GM19468 (cell line): ENCODE results near the gene IQSEC3.

Experiments used
- ATAC-seq: cut with Tn5 transposase; IDR thresholded peaks from one replicate; pipeline ENCODE4 v1.9.1; 2021; ENCODE audit warnings: mild to moderate bottlenecking, moderate library complexity, moderate number of reproducible peaks; ENCODE audit not compliant: unreplicated experiment; ENCODE audit errors: extremely low read depth

The IQSEC3 gene

GRCh38 chr12:188910-189621, 122.5 kb downstream of the IQSEC3 start:
- ATAC-seq: no peak

DNA sequence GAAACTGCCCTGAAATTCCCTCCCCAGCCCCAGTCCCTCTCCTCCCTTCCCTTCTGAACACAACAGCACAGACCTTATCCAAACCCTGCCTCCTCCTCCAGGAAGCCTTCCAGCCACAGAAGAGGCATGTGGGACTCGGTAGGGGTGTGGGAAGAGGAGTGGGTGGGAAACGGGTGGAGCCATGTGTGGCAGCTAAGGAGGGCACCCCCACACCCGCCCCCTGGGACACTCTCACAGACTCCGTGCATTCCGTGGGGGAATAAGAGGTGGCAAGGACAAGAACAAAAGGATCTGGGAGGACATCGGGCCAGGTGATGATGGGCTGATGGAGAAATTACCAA, 123.0 kb downstream of the IQSEC3 start:
- no peak for ATAC-seq

DNA sequence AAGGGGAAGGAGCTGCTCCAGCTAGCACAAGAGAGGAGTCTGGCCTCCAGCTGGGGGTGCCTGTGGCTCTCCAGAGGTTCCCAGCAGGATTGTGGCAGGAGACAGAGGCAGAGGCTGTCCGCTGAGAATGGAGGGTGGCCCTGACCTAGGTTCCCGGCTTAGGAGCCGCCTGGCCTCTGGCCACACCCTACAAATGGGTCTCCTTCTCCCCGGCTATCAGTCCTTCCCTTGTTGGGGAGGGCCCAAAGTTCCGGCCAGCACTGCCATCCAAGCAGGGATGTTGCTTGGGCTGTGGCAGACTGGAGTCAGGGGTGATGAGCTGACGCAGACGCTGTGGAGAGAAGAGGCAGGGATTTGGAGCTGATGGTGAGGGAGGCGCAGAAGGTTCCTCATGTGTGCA, 124.3 kb downstream of the IQSEC3 start:
- ATAC-seq: no peak

- ATAC-seq: no peak
Observed at GRCh38 chr12:191541-191940, 125.0 kb downstream of the IQSEC3 start.

- no peak for ATAC-seq
Observed at GRCh38 chr12:193261-193660, 126.7 kb downstream of the IQSEC3 start.

DNA sequence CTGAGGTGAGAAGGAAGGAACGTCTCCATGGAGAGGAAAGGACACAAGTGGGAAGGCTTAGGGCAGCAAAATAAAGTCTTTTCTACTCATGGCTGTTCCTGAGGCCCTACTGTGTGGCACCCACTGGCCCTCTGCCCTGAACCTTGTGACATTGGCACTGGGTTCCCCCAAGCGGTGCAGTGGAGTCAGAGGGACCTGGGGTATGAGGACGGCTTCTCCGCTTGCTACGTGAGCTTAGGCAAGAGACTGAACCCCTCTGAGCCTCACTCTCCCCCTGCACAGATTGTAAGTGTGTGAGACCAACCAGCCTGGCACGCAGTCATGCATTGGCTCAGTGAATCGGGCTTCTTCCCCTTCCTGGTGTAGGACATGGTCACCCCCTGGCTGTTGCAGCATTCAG, 127.7 kb downstream of the IQSEC3 start:
- ATAC-seq: no peak

- ATAC-seq: no peak
Observed at GRCh38 chr12:195156-195555, 128.6 kb downstream of the IQSEC3 start.

GRCh38 chr12:195951-196350, 129.4 kb downstream of the IQSEC3 start:
- ATAC-seq: no peak

GRCh38 chr12:196436-196835, 129.9 kb downstream of the IQSEC3 start:
- ATAC-seq: no peak

DNA sequence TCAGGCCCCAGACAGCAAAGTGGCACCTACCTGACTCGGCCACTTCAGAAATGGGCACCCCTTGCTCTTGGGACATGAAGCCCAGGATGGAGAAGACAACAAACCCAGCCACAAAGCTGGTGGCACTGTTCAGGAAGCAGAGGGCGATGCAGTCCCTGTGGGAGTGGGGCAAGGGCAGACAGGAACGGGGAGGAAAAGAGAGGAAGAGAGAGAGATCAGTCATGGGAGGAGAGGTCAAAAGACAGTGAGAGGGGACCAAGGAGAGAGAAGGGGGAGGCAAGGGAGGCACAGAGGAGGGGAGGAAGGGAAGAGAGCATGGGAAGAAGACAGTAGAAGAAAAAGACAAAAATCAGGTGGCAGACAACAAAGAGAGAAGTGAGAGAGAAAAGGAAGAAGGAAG, 130.8 kb downstream of the IQSEC3 start:
- ATAC-seq: no peak

GRCh38 chr12:197911-198695, 131.5 kb downstream of the IQSEC3 start:
- no peak for ATAC-seq

DNA sequence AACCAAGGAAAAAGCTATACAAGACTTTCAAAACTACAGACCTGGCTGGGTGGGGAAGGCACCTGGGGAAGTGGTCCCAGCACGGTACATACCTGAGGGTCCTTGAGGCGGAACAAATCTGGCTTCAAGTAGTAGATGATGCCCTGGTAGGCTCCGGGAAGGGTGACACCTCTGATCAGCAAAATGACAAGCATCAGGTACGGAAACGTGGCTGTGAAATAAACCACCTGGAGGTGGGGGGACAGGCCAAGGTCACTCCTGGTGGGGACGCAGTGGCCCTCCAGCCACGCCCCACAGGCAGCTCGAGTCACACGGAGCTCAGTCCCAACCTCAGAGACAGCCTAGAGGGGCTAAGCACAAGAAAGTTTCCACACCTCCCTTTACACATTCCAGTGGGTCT, 132.1 kb downstream of the IQSEC3 start:
- no peak for ATAC-seq

DNA sequence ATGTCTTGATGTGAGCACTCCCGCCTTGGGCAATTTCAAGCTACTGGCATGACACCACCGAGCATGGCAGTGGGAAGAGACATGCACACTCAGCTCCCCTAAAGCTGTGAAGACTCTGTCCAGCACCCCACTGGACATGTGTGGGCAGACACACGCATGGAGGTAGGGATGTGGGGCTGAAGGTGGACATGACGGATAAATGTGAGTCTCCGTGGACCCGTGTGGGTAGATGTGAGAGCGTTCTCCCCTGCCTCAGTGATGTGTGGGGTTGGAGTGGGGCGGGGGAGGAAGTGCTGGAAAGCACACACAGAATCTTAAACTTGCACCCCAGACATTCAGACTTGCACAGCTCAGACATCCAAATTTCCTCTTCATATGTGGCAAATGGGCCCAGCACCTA, 134.8 kb downstream of the IQSEC3 start:
- no peak for ATAC-seq

- no peak for ATAC-seq
Observed at GRCh38 chr12:202081-202731, 135.6 kb downstream of the IQSEC3 start.

GRCh38 chr12:203074-203461, 136.5 kb downstream of the IQSEC3 start:
- ATAC-seq: no peak

GRCh38 chr12:203462-204260, 137.1 kb downstream of the IQSEC3 start:
- no peak for ATAC-seq

DNA sequence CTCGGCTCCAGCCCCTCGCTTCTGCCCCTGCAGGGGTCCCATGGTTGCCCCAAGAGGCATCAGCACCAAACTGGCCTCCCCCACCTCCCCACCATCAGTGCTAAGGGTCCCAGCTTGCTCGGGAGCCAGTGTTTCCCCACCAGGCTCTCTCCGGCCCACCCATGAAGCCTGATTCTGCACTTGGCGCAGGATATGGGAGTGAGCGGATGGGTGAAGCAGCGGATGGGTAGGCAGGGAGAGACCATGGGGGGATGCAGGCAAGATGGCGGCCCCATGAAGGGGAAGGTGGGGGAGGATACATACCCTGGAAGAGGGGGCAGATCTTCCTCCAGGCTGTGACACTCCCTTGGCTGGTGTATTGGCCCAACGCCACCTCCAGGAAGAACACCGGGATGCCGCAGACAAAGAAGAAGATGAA, 137.7 kb downstream of the IQSEC3 start:
- ATAC-seq: no peak

GRCh38 chr12:205026-205425, 138.5 kb downstream of the IQSEC3 start:
- no peak for ATAC-seq

DNA sequence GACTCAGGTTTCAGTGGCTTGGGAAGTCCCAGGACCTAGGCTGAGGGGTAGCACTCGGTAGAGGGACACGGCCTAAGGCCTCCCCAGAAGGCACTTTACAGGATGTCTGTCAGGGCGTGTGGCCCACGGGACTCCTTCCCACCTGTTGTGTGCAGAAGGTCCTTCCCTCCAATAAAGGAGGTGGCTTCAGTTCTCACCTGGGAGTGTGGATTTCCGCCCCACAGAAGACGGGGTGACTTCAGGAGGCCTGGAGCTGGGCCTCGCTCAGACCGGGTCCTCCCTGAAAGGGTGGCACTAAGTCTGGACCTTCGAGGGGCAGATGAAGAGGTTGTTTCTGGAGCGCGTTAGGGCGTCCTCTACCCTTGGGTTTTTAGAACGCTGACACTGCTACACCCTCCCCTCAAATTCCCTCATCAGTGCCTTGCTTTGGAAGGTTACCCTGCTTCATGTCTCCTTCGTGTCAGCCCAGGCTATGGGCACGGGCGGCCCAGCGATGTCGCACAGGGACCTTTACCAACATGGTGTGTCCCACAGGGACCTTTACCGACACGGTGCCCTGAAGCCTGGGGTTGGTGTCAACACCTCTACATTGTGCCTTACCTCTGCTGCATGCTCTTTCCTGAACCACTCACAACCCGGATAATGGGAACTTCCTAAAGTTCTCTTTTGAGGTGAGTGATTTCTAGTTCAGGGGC, 140.3 kb downstream of the IQSEC3 start:
- no peak for ATAC-seq

DNA sequence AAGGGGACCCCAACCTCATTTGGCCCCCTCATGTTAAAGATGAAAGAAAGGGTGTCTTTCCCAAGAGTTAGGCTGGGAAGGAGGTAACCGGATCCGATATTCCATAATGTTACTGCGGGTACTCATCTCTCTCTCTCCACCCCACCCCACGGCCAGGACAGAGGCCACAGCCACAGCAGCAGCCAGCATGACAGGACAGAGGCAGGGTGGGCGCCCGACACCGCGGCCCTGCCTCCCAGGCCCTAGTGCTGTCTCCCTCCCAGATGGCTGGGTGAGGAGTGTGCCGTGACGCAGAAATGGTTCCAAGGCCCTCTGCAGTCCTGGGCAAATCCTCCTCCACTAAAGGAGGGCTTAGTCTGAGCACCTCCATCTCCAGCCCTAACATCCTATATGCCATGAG, 141.2 kb downstream of the IQSEC3 start:
- ATAC-seq: no peak
